Amniotic stem cell (primary cell): ENCODE measurements around the gene EVC.
"Not testable (repeated sequence)": the region's sequence is repeated elsewhere in the genome, so short reads cannot be mapped to it uniquely, and the experiment has no call there.

ENCODE experiments used
- DNase-seq: peaks from one replicate; lab custom pipeline; 2025; lab: John Stamatoyannopoulos, UW

EVC gene

DNA sequence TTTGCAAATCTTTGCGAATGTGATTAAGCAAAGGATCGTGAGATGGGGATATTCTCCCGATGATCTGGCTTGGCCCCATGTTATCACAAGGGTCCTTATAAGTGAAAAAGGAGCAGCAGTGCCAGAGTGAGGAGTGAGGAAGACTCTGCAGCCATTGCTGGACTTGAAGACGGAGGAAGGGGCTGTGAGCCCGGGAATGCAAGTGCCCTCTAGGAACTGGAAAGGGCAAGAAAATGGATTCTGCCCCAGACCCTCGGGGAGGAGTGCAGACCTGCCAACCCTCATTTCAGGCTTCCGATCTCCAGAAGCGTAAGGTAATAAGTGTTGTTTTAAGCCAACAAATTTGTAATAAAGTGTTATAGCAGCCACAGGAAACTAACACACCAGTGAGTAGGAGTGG lies 76.3 kb downstream of the EVC start:
- DNase-seq, result no peak

DNA sequence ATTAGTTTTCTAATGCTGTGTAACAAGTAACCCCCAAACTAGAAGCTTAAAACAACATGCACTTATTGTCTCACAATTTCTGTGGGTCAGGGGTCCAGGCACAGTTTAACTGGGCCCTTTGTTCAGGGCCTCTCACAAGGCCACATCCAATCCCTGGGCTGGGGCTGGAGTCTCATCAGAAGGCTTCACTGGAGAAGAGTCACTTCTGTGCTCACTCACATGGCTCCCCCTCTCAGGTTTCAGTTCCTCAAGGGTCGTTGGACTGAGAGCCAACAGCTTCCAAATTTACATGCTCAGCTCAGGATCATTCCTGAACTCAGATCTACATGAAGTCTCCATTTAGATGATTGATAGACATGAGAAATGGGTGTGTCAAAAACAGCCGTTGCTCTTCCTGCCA lies 77.1 kb downstream of the EVC start:
- no peak for DNase-seq

DNA sequence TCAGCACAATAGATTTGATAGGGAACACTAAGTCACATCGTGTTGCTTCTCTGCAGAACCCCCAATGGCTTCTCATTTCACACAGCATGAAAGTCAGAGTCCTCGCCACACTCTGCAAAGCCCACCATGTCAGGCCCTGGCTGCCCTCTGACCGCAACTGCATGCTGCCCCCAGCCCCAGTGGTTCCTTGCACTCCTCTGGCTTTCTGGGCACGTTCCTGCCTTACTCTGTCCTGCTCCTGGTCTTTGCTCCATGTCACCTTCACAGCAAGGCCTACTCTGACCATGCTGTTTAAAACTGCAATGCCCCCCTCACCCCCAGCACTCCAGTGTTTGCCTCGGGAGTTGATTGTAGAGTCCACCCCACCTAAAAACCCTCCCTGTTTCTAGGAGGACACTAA lies 78.1 kb downstream of the EVC start:
- DNase-seq, result no peak

DNA sequence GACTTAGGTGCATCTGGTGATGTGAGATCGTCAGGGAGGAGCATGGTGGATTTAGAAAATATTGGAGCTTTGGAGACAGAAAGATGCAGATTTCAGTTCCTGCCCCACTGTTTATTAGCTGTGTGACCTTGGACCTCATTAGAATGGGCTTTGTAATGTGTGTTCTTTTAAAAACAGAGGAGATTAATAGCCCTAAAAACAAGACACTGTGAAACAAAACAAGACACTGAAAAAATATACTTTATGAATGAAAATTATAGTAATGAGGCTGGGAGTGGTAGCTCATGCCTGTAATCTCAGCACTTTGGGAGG lies 79.5 kb downstream of the EVC start:
- no peak for DNase-seq

DNA sequence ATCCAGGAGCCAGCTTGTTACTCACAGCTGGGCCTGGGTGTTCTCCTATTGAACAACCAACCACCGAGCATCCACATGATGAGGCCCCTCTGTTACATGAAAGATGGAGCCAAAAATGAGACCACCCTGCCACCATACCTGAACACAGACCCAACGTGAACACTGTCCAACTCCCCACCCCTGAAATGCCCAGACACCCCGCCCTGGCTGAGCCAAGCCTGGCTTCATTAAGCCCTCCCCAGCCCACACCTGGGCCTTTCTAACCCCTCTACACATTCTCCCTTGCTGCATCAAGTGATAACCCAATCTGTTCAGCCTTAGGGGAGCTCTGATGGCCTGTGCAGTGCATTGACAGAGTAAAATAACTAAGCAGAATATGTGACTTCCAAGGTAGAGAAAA lies 80.7 kb downstream of the EVC start:
- DNase-seq, result no peak

DNA sequence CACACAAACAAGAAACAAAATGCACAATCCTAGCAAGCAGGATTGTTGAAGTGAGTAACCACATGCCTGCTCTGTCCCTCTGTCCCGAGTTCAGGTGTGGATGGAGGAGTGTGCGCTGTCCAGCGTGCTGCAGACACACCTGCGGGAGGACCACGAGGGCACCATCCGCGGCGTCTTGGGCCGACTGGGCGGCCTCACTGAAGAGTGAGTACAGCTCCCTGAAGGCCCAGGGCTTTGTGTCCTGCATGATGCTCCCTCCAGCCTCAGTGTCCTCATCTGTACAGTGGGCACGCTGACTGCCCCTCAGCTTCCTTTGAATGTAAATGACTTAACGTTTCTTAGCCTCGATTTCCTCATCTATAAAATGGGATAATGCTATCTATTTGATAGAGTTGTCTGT lies 82.5 kb downstream of the EVC start:
- DNase-seq, result no peak

DNA sequence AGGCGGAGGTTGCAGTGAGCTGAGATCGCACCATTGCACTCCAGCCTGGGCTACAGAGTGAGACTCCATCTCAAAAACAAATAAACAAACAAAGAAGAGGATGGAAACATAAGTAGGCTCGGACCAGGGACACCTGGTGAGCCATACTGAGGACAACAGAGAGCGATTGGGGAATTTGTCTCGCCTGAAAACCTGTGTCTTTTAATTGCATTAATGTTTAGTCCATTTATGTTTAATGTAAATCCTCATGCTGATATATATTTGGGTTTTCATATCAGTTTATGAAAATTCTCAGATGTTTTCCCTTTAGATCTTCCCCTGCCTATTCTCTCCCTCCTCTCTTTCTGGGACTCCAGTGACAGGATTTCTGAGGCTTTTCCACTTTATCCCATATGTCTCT lies 84.6 kb downstream of the EVC start:
- DNase-seq, result no peak

DNA sequence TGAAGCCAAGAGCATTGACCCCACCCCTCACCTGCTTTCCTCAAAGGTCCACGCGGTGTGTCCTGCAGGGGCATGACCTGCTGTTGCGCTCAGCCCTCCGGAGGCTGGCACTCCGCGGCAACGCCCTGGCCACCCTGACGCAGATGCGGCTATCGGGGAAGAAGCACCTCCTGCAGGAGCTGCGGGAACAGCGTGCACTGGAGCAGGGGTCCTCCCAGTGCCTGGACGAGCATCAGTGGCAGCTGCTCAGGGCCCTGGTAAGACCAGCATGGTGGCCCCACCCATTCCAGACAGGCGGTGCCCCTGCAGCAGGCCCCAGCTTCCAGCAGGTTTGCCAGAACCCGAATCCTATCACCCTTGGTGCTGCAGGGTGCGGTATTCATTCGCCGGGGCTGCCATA lies 86.0 kb downstream of the EVC start:
- no peak for DNase-seq

DNA sequence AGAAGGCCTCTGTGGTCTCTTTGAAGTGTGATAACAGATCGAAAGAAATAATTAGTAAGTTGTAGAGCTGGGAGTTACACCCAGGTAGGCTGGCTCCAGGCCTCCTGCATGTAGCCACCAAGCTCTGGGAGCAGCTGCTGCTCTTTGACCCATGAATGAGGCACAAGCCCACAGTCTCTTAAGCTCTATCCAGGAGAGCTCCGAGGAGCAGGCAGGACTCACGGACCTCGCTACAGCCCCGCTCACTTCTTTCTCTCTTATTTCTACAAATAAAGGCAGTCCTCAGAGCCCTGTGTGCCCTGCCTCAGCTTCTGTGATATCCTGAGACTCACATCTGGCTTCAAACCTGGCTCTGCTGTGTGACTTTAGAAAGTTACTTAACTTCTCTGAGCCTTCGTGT lies 86.9 kb downstream of the EVC start:
- DNase-seq, result no peak

DNA sequence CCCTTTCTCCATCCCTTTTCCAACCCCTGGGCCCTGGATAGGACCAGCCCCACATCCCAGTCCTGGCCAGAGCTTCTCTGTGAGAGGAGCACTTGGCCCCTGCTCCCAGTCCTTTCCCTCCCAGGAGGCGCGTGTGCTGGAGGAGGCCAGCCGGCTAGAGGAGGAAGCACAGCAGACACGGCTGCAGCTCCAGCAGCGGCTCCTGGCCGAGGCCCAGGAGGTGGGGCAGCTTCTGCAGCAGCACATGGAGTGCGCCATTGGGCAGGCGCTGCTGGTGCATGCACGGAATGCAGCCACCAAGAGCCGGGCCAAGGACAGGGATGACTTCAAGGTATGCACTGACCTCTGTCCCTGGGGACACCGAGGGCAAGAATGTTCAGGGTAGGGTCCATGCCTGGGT lies 87.5 kb downstream of the EVC start:
- DNase-seq, result no peak

DNA sequence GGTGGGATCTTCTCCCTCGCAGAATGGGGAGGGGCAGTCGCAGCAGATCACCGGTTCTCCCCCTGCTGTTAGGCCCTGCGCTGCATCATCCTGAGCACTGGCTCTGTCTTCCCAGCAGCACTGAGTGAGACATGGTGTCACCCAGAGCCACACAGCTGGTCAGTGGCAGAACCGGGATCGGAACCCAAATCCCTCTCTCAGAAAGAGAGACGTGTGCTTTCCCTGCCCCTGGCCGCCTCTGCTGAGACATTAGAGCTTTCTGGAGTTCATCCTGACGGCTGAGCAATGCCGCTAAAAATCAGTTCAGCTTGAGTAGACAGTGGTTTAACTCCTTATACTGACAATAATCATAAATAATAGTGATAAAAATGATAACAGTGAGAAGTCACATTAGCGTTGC lies 87.9 kb downstream of the EVC start:
- DNase-seq, result no peak

DNA sequence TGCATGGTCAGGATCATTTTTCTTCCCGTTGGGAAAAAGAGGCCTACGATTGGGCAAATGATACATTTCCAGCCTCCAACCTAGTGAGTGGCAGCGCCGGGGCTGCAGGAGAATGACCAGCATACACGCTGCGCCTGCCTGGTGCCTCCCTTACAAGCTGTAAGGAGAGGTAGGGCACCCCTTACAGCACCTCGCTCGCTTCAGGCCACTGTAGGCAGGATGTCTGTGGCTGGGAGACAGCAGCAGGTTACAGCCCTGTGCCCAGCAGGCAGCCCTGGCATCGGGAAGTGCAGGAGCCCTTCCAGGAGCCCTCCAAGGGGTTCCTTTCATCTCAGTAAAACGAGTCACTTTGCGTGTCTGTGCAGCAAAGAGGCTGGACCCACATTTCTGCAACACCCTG lies 88.4 kb downstream of the EVC start:
- no peak for DNase-seq

DNA sequence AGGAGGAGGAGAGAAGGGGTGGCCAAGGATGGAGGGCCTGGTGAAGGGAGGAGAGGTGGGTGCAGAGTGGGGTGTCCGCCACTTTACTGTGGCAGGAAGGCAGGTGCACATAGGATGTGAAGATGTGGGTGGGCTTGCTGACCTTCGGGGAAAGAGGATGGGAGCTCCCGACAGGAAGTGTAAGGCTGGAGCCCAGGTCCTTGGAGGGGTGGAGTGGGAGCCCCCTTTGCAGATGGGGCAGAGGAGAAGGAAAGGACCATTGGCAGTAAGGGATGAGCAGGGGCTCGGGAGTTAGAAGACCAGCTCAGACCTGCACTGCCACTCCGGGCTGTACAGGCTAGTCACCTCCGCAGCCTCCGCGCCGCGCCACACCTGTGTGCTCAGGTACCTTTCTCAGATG lies 89.5 kb downstream of the EVC start:
- DNase-seq, result no peak

DNA sequence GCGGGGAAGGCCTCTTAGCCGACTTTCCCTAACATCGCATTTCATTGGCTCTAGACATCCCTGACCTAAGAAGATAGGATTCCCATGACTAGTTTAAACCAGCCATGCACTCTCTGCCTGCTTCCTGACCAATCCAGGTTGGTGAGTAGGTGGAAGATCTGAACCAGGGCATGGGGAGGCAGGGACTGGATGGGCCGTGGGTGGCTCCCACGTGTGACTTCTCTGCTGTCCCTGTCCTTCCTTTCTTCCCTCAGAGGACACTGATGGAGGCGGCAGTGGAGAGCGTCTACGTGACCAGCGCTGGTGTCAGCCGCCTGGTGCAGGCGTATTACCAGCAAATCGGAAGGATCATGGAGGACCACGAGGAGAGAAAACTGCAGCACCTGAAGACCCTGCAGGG lies 90.7 kb downstream of the EVC start:
- DNase-seq, result no peak

DNA sequence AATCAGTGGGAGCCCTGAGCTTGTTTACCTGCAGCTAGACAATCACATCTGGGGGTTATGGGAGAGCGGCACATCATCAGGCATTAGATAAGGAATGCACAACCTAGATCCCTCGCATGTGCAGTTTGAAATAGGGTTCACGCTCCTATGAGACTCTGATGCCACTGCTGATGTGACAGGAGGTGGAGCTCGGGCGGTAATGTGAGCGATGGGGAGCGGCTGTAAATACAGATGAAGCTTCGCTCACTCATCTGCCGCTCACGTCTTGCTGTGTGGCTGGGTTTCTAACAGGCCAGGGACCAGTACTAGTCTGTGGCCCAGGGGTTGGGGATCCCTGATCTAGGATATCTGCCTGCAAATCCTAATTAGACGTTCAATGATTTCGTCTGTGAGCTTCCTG lies 91.6 kb downstream of the EVC start:
- DNase-seq, result no peak

DNA sequence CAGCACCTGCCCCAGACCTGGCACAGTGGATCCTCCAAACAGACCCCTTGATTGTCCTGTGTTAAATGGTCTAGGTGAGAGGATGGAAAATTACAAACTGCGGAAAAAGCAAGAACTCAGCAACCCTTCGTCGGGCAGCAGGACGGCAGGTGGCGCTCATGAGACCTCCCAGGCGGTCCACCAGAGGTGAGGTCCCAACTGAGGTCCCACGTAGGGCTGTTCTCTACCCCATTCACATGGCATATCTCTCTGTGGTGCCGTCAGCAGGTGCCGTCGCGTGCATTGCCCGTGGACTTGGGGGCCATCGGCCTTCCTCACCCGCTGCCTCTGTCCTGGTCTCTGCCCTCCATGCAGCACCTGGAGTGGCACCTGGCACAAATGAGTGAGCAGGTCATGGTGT lies 93.7 kb downstream of the EVC start:
- DNase-seq, result no peak

DNA sequence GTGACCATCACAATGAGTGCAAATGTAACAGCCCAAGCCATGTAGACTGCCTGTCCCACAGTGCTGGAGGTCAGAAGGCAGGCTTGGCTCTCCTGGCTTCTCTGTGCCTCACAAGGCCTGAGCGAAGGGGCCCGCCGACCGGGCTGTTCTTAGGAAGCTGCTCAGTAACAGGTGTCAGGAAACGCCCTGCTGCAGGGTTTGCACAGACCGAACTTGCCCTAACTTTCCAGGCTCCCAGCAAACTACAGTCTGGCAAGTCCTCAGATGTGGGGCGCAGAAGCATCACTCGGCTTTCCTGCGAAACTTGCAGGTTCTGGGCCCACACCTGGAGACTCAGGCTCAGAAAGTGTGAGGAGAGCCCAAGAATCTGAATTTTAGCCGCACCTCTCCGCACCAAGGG lies 94.3 kb downstream of the EVC start:
- DNase-seq, result no peak

DNA sequence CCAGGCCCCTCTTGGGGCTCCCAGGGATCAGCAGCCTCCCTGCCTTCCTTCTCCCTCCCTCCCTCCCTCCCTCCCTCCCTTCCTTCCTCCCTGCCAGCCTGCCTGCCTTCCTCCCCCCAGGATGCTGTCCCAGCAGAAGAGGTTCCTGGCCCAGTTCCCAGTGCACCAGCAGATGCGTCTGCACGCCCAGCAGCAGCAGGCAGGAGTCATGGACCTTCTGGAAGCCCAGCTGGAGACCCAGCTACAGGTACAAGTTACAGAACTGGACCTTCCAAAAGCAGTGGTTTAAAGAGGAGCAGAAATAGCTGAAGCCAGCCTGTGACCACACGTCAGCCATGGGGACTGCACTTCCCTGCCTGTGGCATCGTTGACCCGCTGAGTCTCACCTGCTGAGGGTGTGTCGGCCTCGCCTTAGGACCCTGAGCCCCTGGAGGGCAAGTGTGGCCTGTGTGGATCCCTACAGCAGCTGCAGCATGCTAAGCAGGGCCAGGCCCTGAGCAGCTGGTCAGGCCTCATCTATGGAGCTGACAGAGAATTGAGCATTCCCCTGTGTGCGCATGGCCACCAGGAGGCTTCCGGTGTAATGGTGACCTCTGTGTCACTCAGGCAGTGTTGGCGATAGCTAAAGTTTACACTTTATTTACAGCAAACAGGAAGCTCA lies 97.2 kb downstream of the EVC start:
- no peak for DNase-seq

DNA sequence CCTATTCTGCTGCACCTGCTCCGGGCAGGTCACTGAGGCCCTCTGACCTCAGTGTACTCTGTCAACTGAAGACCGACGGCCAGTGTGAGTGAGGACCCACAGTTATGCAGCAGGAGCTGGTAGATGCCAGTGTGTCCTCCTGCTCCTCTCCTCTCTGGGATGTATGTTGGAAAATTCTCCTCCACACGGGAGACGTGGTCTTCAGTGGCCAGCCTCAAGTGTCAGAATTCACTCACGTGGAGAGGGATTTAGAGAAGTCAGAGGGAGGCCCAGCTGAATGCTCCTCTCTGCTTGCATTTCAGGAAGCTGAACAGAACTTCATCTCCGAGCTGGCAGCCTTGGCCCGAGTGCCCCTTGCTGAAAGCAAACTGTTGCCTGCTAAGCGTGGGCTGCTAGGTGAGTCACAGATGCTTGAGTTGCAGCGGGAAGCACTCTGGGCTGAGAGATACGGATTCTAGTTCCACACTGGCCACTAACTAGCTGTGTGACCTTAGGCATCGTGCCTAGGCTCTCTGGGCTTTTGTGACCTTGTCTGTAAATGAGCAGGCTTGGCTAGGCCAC lies 98.3 kb downstream of the EVC start:
- no peak for DNase-seq

DNA sequence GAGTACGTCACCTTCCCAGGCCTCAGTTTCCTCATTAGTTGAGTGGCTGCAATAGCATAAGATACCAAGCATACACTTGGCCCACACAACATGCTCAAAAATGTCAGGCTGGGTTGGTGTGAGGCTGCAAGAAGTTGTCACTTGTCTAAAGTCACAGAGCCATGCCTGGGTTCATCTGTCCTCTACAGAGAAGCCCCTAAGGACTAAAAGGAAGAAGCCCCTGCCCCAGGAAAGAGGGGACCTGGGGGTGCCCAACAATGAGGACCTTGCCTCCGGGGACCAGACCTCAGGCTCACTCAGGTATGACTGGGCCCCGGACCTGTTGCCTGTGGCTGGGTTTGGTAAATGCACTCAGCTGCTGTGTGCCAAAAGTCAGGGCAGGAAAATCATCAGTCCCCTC lies 99.2 kb downstream of the EVC start:
- DNase-seq, result no peak

DNA sequence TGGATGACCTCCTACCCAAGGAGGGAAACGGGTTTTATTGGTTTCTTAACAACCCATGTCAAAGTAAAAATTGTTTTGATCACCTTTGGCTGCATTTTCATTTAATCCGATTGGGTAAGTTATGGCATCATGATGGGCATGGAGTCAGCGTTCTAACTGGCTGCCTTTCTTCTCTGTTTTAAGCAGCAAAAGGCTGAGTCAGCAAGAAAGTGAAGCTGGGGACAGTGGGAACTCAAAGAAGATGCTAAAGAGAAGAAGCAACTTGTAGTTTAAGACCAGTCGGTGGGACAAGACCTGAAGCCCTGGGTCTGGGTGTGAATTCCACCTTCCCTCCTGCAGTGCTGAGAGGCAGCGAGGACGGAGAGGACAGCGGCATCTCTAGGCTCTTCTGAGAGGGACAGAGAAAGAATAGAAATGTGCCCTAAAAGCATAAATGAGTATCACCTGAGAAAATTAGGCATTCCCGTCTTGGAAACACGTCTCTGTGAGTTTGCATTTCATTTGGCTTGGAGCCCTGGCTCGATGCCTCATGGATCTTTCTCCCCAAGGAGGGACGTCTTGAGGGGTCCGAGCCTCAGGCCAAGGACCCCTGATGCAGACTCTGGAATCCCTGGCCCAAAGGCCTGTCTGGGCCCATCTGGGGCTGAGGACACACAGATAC lies 99.9 kb downstream of the EVC start:
- no peak for DNase-seq

DNA sequence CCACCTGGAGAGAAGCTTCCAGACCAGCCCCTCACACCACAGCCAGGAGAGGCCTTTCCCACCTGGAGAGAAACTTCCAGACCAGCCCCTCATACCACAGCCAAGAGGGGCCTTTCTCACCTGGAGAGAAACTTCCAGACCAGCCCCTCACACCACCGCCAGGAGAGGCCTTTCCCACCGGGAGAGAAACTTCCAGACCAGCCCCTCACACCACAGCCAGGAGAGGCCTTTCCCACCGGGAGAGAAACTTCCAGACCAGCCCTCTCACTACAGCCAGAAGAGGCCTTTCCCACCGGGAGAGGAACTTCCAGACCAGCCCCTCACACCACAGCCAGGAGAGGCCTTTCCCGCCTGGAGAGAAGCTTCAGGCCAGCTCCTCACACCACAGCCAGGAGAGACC lies 101.1 kb downstream of the EVC start:
- not testable (repeated sequence) for DNase-seq

DNA sequence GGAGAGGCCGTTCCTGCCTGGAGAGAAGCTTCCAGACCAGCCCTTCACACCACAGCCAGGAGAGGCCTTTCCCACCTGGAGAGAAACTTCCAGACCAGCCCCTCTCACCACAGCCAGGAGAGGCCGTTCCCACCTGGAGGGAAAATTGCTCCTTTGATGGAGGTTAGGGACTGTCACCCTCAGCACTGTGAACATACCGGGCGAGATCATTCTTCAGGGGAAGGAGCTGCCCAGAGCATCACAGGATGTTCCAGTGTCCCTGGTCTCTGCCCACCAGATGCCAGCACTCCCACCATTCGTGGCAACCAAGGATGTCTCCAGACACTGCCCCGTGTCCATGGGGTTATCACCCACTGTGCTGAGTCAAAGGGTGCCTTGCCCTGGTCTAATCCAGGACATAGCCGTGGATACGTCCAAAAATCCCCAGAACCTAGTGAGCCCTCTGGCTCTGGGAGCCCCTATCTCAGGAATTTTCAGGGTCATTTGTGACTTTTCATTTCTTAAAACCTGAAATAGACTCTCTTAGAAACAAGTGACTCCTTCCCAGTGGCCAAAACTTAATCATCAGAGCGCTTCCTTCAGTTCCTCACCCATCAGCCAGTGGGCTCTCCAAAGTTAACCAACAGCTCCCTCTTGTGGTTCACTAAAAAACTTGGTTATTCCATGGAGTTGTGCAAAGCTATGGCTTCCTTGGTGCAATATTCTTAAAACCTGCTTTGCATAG lies 101.7 kb downstream of the EVC start:
- peak; percentile 48 for DNase-seq

DNA sequence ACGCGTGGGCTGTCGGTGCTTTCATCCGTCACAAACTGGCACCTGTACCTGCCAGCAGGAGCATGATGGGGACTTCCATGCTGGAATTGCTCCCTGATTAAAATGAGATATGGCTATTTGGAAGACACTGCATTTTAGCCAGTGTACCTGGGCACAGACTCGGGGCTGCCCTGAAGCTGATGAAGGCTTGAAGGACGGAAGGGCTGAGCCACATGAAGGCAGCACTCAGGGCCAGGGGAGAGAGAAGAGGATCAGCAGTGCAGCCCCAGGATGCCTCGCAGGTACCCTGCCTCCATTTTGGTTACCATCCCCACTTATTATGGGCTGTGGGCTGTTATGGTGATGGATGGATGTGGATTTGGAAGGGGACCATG lies 102.9 kb downstream of the EVC start:
- no peak for DNase-seq
